Measurements from ENCODE around the gene BRD4. TPM values are rescaled to one million over a fixed set of nuclear protein-coding genes. Genes with fewer than 3 reads are reported as not detected.

BRD4 gene
- total and polyA plus RNA-seq, 4 donors, result 16.3 to 59.0 (median 40.2) TPM

DNA sequence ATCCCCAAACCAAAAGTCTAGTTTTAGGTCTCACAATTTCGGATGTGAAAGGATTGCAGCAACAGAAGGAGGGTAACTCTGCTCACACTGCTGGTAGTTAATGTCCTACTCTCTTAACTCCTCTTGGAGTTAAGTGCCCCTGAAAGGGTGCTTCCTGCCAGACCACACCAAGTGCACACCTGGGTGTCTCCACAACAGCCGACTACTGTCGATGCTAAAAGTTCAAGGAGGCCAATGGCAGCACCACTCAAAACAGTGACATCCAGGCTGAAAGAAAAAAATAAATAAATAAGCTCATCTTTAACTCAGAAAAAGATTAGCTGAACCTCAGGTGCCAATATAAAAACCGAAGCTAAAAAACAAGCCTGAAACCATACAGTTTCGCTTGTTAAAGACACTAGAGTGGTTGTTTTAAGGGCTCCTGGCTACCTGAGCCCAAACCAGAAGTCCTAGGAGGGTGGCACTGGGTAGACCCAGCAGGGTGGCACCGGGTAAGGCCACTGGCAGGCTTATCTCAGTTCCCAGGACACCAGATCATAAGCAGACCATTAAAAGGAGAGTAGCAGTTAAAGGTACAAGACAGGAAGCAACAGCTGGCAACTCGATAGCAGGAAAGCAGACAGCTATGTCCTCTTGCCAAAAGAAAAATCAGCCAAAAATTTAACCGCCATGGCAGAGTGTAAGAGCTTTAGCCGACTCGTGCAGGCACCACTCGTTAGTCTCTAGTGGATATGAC is 39.3 kb downstream of the BRD4 start:
- no peak for DNase-seq (ENCODE audit: low read depth in 4 of 6, low spot score in 6 of 6)
- H3K27ac ChIP-seq (ENCODE audit: low read depth, low read length), result no peak overlapping the region

DNA sequence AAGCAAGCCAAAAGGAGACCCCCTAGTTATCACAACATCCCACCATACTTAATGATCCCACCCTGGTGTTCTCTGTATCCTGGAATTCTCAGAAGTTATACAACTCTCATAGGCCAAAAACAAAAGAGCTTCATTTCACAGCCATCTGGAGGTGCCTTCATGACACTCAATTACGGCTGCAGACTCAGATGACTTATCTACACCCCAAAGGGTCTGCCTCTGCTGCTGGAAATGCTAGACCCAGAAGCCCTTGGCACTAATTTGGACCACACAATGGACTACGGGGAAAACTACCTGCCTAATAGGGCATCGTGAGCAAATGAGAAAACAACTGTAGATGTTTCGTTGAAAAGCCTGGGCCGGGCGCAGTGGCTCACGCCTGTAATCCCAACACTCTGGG is 40.2 kb downstream of the BRD4 start:
- Histone ChIP-seq H3K27me3 (ENCODE audit: control insufficient read depth, insufficient read depth, low read length) (no peaks in the 10 kb centered on the region), H3K4me3 (ENCODE audit: low read depth, low read length) (no peak overlapping the region), H3K36me3 (ENCODE audit: control insufficient read depth, insufficient read depth, low read length) (peaks cover 3% of the 10 kb centered on the region), H3K9me3 (ENCODE audit: control insufficient read depth, insufficient read depth, low read length) (no peaks in the 10 kb centered on the region), H3K27ac (ENCODE audit: low read depth, low read length) (no peak overlapping the region), H3K4me1 (ENCODE audit: control insufficient read depth, insufficient read depth, low read length) (peaks cover 66% of the 10 kb centered on the region)
- peak in 1 of 6 donors; percentile 28 for DNase-seq (ENCODE audit: low read depth in 4 of 6, low spot score in 6 of 6)
- 81% methylated on average over 6 of the region's 7 CpGs for WGBS (ENCODE audit: insufficient coverage)

More for the DNA sequence above, 39.3 kb downstream of the BRD4 start:
- H3K27me3 ChIP-seq (ENCODE audit: control insufficient read depth, insufficient read depth, low read length), result no peaks in the 10 kb centered on the region
- WGBS (ENCODE audit: insufficient coverage), result 62% methylated on average over 5 of the region's 11 CpGs
- H3K4me1 ChIP-seq (ENCODE audit: control insufficient read depth, insufficient read depth, low read length), result peaks cover 69% of the 10 kb centered on the region
- no peaks in the 10 kb centered on the region for H3K9me3 ChIP-seq (ENCODE audit: control insufficient read depth, insufficient read depth, low read length)
- no peak overlapping the region for H3K4me3 ChIP-seq (ENCODE audit: low read depth, low read length)
- H3K36me3 ChIP-seq (ENCODE audit: control insufficient read depth, insufficient read depth, low read length), result peaks cover 3% of the 10 kb centered on the region

DNA sequence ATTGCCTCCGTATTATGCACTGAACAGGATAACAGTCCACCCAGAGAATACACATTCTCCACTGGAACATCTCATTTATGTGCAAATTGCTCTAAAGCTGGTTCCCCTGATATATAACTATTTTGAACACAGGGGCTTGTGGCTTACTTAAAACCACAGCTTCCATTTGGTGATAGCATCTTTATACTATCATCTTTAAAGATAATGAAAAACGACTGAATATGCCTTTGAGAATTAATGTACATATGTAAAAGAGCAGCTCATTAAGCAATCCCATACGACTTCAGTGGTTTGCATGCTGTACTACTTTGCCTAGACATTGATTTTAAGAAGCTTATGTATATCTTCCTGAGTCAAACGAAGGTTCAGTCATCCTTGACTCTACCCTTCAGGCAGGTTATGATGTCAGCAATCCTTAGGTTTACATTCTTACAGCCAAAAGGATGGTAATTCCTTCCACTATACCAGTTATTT is 40.8 kb downstream of the BRD4 start:
- Histone ChIP-seq H3K36me3 (ENCODE audit: control insufficient read depth, insufficient read depth, low read length) (peaks cover 3% of the 10 kb centered on the region), H3K27ac (ENCODE audit: low read depth, low read length) (no peak overlapping the region)
- peak in 1 of 6 donors; percentile 81 for DNase-seq (ENCODE audit: low read depth in 4 of 6, low spot score in 6 of 6)

GRCh38 chr19:15291089-15291488 is 41.2 kb downstream of the BRD4 start:
- no peak overlapping the region for H3K27ac ChIP-seq (ENCODE audit: low read depth, low read length)
- no peaks in the 10 kb centered on the region for H3K9me3 ChIP-seq (ENCODE audit: control insufficient read depth, insufficient read depth, low read length)
- H3K36me3 ChIP-seq (ENCODE audit: control insufficient read depth, insufficient read depth, low read length), result no peaks in the 10 kb centered on the region
- H3K27me3 ChIP-seq (ENCODE audit: control insufficient read depth, insufficient read depth, low read length), result no peaks in the 10 kb centered on the region
- WGBS (ENCODE audit: insufficient coverage), result no CpG with 5 or more reads among the region's 1 CpG
- H3K4me3 ChIP-seq (ENCODE audit: low read depth, low read length), result no peak overlapping the region
- peaks cover 57% of the 10 kb centered on the region for H3K4me1 ChIP-seq (ENCODE audit: control insufficient read depth, insufficient read depth, low read length)
- no peak for DNase-seq (ENCODE audit: low read depth in 4 of 6, low spot score in 6 of 6)

More for the DNA sequence above, 40.8 kb downstream of the BRD4 start:
- H3K9me3 ChIP-seq (ENCODE audit: control insufficient read depth, insufficient read depth, low read length), result no peaks in the 10 kb centered on the region
- 80% methylated on average over 1 of the region's 4 CpGs for WGBS (ENCODE audit: insufficient coverage)
- H3K27me3 ChIP-seq (ENCODE audit: control insufficient read depth, insufficient read depth, low read length), result no peaks in the 10 kb centered on the region
- no peak overlapping the region for H3K4me3 ChIP-seq (ENCODE audit: low read depth, low read length)
- H3K4me1 ChIP-seq (ENCODE audit: control insufficient read depth, insufficient read depth, low read length), result peaks cover 61% of the 10 kb centered on the region

DNA sequence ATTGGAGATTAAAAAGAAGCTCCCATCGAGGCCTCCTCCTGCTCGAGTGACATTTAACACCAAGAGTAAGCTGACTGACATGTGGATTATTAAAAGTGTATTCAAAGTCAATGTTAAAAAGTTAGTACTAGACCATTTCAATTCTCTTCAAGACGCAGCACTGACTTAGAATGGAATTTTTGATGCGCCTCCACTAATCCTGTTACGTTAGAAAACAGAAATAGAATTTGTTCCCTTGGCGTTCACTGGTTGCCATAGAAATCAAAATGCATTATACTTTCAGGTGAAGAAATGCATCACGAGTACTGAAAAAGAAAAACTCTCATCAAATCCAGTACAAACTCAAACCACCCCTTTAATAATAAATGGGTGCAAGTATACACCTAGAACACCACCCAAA is 42.2 kb downstream of the BRD4 start:
- Histone ChIP-seq H3K9me3 (ENCODE audit: control insufficient read depth, insufficient read depth, low read length) (no peaks in the 10 kb centered on the region), H3K27ac (ENCODE audit: low read depth, low read length) (no peak overlapping the region)
- DNase-seq (ENCODE audit: low read depth in 4 of 6, low spot score in 6 of 6), result peak in 1 of 6 donors; percentile 60

DNA sequence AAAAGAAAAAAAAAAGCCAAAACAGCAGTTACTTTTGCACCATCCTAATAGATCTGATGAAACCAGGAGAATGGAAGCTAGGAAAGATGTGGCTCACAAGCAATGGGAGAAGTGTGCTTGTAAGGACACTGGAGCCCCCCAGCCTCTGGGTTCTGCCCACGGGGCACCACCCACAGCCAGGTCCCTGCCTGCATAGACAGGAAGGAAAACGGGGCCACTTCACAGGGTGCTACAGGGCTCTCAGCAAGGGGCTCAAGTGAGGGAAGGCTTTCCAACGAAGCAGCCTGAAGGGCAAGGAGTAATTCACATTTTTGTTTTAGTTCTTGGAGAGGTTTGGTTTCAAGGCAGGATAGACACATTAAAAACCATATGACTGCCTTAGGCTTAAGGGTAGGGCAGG is 42.7 kb downstream of the BRD4 start:
- no peak for DNase-seq (ENCODE audit: low read depth in 4 of 6, low spot score in 6 of 6)
- H3K27me3 ChIP-seq (ENCODE audit: control insufficient read depth, insufficient read depth, low read length), result no peaks in the 10 kb centered on the region
- 43% methylated on average over 3 of the region's 3 CpGs for WGBS (ENCODE audit: insufficient coverage)
- H3K4me1 ChIP-seq (ENCODE audit: control insufficient read depth, insufficient read depth, low read length), result peaks cover 56% of the 10 kb centered on the region
- H3K36me3 ChIP-seq (ENCODE audit: control insufficient read depth, insufficient read depth, low read length), result no peaks in the 10 kb centered on the region
- H3K9me3 ChIP-seq (ENCODE audit: control insufficient read depth, insufficient read depth, low read length), result no peaks in the 10 kb centered on the region
- H3K27ac ChIP-seq (ENCODE audit: low read depth, low read length), result no peak overlapping the region
- no peak overlapping the region for H3K4me3 ChIP-seq (ENCODE audit: low read depth, low read length)

More for the DNA sequence above, 42.2 kb downstream of the BRD4 start:
- Histone ChIP-seq H3K4me1 (ENCODE audit: control insufficient read depth, insufficient read depth, low read length) (peaks cover 57% of the 10 kb centered on the region), H3K36me3 (ENCODE audit: control insufficient read depth, insufficient read depth, low read length) (no peaks in the 10 kb centered on the region), H3K4me3 (ENCODE audit: low read depth, low read length) (no peak overlapping the region), H3K27me3 (ENCODE audit: control insufficient read depth, insufficient read depth, low read length) (no peaks in the 10 kb centered on the region)
- WGBS (ENCODE audit: insufficient coverage), result 100% methylated on average over 1 of the region's 7 CpGs

GRCh38 chr19:15288146-15288963 is 44.0 kb downstream of the BRD4 start:
- DNase-seq (ENCODE audit: low read depth in 4 of 6, low spot score in 6 of 6), result peak in 3 of 6 donors; percentile 72 to 90 (median 87)
- no peaks in the 10 kb centered on the region for H3K36me3 ChIP-seq (ENCODE audit: control insufficient read depth, insufficient read depth, low read length)
- no peaks in the 10 kb centered on the region for H3K9me3 ChIP-seq (ENCODE audit: control insufficient read depth, insufficient read depth, low read length)
- H3K27me3 ChIP-seq (ENCODE audit: control insufficient read depth, insufficient read depth, low read length), result no peaks in the 10 kb centered on the region
- 7% methylated on average over 12 of the region's 14 CpGs for WGBS (ENCODE audit: insufficient coverage)
- peak overlapping the region; percentile 67 for H3K27ac ChIP-seq (ENCODE audit: low read depth, low read length)
- H3K4me3 ChIP-seq (ENCODE audit: low read depth, low read length), result no peak overlapping the region
- H3K4me1 ChIP-seq (ENCODE audit: control insufficient read depth, insufficient read depth, low read length), result peaks cover 58% of the 10 kb centered on the region

DNA sequence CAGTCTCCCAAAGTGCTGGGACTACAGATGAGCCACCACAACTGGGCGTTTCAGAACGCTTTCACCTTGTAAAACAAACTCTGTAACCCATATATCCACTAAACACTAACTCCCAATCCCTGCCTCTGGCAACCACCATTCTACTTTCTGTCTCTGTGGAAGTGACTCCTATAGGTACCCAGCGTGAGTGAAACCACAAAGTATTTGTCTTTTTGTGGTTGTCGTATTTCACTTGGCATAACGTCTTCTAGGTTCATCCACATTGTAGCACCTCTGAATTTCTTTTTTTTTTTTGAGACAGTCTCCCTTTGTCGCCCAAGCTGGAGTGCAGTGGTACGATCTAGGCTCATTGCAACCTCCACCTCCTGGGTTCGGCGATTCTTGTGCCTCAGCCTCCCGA is 44.8 kb downstream of the BRD4 start:
- H3K4me3 ChIP-seq (ENCODE audit: low read depth, low read length), result no peak overlapping the region
- no peaks in the 10 kb centered on the region for H3K9me3 ChIP-seq (ENCODE audit: control insufficient read depth, insufficient read depth, low read length)
- 71% methylated on average over 4 of the region's 10 CpGs for WGBS (ENCODE audit: insufficient coverage)
- no peaks in the 10 kb centered on the region for H3K36me3 ChIP-seq (ENCODE audit: control insufficient read depth, insufficient read depth, low read length)
- DNase-seq (ENCODE audit: low read depth in 4 of 6, low spot score in 6 of 6), result no peak
- no peak overlapping the region for H3K27ac ChIP-seq (ENCODE audit: low read depth, low read length)
- H3K4me1 ChIP-seq (ENCODE audit: control insufficient read depth, insufficient read depth, low read length), result peaks cover 52% of the 10 kb centered on the region
- no peaks in the 10 kb centered on the region for H3K27me3 ChIP-seq (ENCODE audit: control insufficient read depth, insufficient read depth, low read length)

DNA sequence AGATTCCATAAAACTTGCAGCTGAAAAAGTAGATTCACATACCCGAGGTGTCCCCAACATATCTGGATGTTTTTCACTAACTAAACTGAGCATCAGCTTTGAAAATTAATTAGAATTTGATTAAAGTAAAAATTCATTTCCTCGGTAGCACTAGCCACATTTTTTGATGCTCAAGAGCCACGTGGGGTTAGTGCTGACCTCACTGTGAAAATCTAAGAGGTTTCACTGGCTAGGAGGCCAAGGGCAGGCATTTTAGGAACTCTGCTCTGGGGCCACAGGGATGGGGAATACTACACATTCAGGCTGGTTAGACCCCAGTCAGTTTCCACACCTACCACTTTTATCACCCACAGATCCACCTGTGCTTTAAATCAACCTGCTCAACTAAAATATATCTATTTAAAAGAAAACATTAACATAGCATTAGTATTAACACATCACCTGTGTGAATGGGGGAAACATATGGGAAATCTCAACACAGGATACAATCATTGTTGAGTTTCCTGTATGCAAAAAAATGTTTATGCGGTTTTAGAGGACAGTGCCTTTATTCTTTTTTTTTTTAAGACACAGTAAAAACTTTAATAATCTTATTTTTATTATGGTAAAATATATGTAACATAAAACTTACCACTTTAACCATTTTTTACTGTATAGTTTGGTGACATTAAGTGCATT is 45.5 kb downstream of the BRD4 start:
- Histone ChIP-seq H3K4me1 (ENCODE audit: control insufficient read depth, insufficient read depth, low read length) (peaks cover 53% of the 10 kb centered on the region), H3K27me3 (ENCODE audit: control insufficient read depth, insufficient read depth, low read length) (no peaks in the 10 kb centered on the region), H3K4me3 (ENCODE audit: low read depth, low read length) (no peak overlapping the region), H3K9me3 (ENCODE audit: control insufficient read depth, insufficient read depth, low read length) (no peaks in the 10 kb centered on the region), H3K27ac (ENCODE audit: low read depth, low read length) (no peak overlapping the region), H3K36me3 (ENCODE audit: control insufficient read depth, insufficient read depth, low read length) (no peaks in the 10 kb centered on the region)
- no peak for DNase-seq (ENCODE audit: low read depth in 4 of 6, low spot score in 6 of 6)
- 100% methylated on average over 1 of the region's 4 CpGs for WGBS (ENCODE audit: insufficient coverage)
